Tibial artery (tissue), 4 donors: Measurements from ENCODE around the gene C1GALT1.

Experiments
- DNase-seq, 2 donors: peaks; one replicate each; pipeline ENCODE4 v3.0.0-alpha.2; 2019
- H3K27ac ChIP-seq, 2 donors: fragments of 200-600 bp; sonication (generic) in 1 of 2; 1 replicate in 1 of 2; 2 replicates in 1 of 2; pipeline ENCODE4 v1.5.1; 2018 to 2019; ENCODE audit warnings: mild to moderate bottlenecking in 1 of 2
- H3K27me3 ChIP-seq, 2 donors: fragments of 200-600 bp; sonication (generic) in 1 of 2; one replicate each; pipeline versions ENCODE4 v1.5.1 to v1.6.0; 2016 to 2019
- H3K36me3 ChIP-seq, 3 donors: fragments of 200-600 bp; sonication (generic) in 2 of 3; one replicate each; pipeline ENCODE4 v1.5.1; 2016 to 2019; ENCODE audit warnings: mild to moderate bottlenecking in 2 of 3
- H3K4me1 ChIP-seq, 4 donors: fragments of 200-600 bp; sonication (generic) in 2 of 4; 1 replicate in 3 of 4; 2 replicates in 1 of 4; pipeline ENCODE4 v1.5.1; 2016 to 2019
- H3K4me3 ChIP-seq, 2 donors: fragments of 200-600 bp; sonication (generic) in 1 of 2; 1 replicate in 1 of 2; 2 replicates in 1 of 2; pipeline ENCODE4 v1.5.1; 2018 to 2019; ENCODE audit warnings: mild to moderate bottlenecking in 2 of 2
- H3K9me3 ChIP-seq, 3 donors: fragments of 200-600 bp; sonication (generic) in 1 of 3; one replicate each; pipeline ENCODE4 v1.5.1; 2016 to 2019
- intact Hi-C: fragments of 100-400 bp; cut with DNase I; formaldehyde crosslinking; loops from one replicate; pipeline ENCODE4 v1.15.0; 2023; ENCODE audit warnings: low total_unique reads
- TF ChIP-seq, protein P1 (sequence below), 2 experiments: fragments of 200-600 bp in 1 of 2; fragments of 450-650 bp in 1 of 2; IDR thresholded peaks; one replicate each; pipeline ENCODE4 v1.5.1; 2017 to 2019; ENCODE audit warnings: antibody characterized with exemption in 2 of 2, mild to moderate bottlenecking in 1 of 2, moderate library complexity in 1 of 2

C1GALT1 gene

DNA sequence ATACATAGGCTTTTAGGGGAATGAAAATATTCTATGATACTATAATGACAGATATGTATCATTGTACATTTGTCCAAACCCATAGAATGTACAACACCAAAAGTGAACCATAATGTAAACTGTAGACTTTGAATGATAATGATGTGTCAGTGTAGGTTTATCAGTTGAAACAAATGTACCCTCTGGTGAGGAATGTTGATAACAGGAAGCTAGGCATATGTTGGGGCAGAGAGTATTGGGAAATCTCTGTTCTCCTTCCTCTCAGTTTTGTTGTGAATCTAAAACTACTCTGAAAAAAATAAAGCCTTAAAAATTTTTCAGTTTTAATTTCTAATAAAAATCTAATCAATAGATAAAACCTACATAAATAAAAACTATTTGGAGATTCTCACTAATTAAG, 36.9 kb downstream of the C1GALT1 start:
- Histone ChIP-seq H3K4me1 (peaks cover 0 to 36% (median 7%) of the 10 kb centered on the region in 4 donors), H3K27me3 (no peaks in the 10 kb centered on the region), H3K36me3 (peaks cover 0 to 13% (median 10%) of the 10 kb centered on the region in 3 donors), H3K9me3 (no peaks in the 10 kb centered on the region), H3K27ac (no peak overlapping the region), H3K4me3 (no peak overlapping the region)
- intact Hi-C loops = no loop called here
- no peak for DNase-seq
- TF ChIP-seq, protein P1, sequence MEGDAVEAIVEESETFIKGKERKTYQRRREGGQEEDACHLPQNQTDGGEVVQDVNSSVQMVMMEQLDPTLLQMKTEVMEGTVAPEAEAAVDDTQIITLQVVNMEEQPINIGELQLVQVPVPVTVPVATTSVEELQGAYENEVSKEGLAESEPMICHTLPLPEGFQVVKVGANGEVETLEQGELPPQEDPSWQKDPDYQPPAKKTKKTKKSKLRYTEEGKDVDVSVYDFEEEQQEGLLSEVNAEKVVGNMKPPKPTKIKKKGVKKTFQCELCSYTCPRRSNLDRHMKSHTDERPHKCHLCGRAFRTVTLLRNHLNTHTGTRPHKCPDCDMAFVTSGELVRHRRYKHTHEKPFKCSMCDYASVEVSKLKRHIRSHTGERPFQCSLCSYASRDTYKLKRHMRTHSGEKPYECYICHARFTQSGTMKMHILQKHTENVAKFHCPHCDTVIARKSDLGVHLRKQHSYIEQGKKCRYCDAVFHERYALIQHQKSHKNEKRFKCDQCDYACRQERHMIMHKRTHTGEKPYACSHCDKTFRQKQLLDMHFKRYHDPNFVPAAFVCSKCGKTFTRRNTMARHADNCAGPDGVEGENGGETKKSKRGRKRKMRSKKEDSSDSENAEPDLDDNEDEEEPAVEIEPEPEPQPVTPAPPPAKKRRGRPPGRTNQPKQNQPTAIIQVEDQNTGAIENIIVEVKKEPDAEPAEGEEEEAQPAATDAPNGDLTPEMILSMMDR (IDR thresholded peaks at IDR 0.05) = no peak

DNA sequence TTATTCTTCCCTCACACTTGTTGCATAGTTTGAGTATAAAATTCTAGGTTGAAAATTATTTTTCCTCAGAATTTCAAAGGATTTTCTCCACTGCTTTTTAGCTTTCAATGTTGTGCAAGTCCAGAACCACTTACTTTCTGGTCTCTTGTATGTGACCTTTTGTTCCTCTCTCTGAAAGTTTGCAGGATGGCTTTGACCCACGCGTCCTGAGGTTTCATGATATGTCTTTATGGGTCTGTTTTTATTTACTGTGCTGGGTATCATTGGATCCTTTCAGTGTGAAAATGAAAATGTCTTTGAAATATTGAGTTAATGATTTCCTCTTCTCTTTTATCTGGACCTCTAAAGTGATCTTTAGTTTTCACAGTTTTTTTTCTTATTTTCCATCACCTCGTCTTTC, 38.5 kb downstream of the C1GALT1 start:
- Histone ChIP-seq H3K4me1 (peaks cover 0 to 39% (median 7%) of the 10 kb centered on the region in 4 donors), H3K4me3 (no peak overlapping the region), H3K9me3 (no peaks in the 10 kb centered on the region), H3K36me3 (peaks cover 0 to 4% (median under 1%) of the 10 kb centered on the region in 3 donors), H3K27me3 (no peaks in the 10 kb centered on the region), H3K27ac (no peak overlapping the region)
- TF ChIP-seq, protein P1 (IDR thresholded peaks at IDR 0.05) = no peak
- intact Hi-C loops = no loop called here
- DNase-seq = no peak

DNA sequence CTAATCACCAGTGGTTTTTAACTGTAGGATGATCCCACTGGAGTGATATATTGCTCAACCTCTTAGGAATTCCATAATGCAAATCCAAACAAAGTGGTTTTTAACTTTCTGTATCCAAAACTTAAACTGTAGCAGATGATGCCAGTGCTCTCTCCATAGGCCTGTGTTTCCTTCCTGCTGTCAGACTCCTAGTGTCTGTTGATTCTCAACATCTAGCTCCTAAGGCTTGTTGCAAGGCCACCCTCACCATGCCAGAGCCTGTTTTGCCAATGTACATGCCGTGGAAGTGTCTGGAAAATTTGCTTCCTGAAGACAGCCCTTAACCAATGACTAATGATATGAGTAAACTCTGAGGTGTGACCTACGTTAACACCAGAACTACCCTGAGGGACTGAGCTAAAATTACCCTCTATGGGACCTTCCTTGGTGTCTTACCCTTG, 39.3 kb downstream of the C1GALT1 start:
- Histone ChIP-seq H3K27ac (no peak overlapping the region), H3K4me1 (peaks cover 0 to 45% (median 8%) of the 10 kb centered on the region in 4 donors), H3K36me3 (peaks cover 0 to 4% (median 0%) of the 10 kb centered on the region in 3 donors), H3K9me3 (no peaks in the 10 kb centered on the region), H3K27me3 (no peaks in the 10 kb centered on the region), H3K4me3 (no peak overlapping the region)
- no peak for DNase-seq
- intact Hi-C loops = no loop called here
- TF ChIP-seq, protein P1 (IDR thresholded peaks at IDR 0.05) = no peak

DNA sequence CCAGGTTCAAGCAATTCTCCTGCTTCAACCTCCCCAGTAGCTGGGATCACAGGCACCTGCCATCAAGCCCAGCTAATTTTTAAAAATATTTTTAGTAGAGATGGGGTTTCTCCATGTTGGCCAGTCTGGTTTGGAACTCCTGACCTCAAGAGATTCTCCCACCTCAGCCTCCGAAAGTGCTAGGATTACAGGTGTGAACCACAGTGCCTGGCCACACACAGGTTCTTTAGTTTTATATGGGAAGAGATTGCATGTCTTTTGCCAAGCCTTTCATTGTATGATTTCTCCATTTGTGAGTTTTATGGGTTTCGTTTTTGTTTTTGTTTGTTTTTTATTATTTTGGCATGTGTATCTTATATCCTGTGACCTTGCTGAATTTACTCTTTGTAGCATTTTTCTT, 40.9 kb downstream of the C1GALT1 start:
- DNase-seq = no peak

DNA sequence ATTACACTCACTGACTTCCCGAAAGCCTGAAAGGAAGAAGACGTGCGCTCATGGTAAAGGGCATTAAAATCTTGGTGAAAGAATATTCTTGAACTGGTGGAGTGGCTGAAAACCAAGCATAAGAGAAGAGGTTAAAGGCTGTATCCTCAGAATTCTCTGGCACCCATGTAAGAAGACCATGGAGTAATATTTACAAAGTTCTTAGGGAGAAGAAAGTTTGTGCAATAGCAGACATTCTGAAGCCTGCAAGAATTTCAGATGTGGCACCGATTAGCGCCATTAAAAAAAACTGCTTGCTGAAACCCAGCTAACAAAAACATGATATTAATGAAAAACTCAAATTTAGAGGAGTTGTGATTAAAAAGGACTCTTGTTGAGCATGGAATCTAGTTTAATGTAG, 44.1 kb downstream of the C1GALT1 start:
- Histone ChIP-seq H3K4me3 (no peak overlapping the region), H3K36me3 (no peaks in the 10 kb centered on the region), H3K9me3 (peaks cover 0 to 12% (median 0%) of the 10 kb centered on the region in 3 donors), H3K27me3 (no peaks in the 10 kb centered on the region), H3K27ac (no peak overlapping the region), H3K4me1 (peaks cover 0 to 29% (median 4%) of the 10 kb centered on the region in 4 donors)
- DNase-seq = no peak
- intact Hi-C loops = no loop called here
- TF ChIP-seq, protein P1 (IDR thresholded peaks at IDR 0.05) = no peak

More for the DNA sequence above, 40.9 kb downstream of the C1GALT1 start:
- Histone ChIP-seq H3K27ac (no peak overlapping the region), H3K36me3 (no peaks in the 10 kb centered on the region), H3K4me1 (peaks cover 0 to 45% (median 8%) of the 10 kb centered on the region in 4 donors), H3K27me3 (no peaks in the 10 kb centered on the region), H3K4me3 (no peak overlapping the region), H3K9me3 (no peaks in the 10 kb centered on the region)
- intact Hi-C loops = no loop called here
- TF ChIP-seq, protein P1 (IDR thresholded peaks at IDR 0.05) = no peak

DNA sequence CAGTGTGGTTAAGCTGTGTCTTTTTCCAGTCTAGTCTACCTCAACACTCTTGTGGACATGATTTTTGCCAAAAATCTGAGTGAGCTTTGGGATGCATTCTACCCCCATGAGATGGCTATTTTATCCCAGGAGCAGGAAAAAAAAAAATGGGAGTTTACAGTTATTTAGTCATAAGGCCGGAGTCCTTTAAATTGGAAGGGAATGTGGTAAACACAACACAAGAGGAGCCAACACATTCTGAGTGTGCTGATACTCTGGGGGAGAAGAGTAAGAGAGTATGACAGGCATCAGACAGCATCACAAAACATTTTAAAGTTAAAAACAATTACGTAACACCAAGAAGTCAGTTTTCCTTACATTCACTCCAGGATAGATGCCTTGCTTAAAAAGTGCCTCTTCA, 46.1 kb downstream of the C1GALT1 start:
- intact Hi-C loops = no loop called here
- no peak overlapping the region for H3K4me3 ChIP-seq

More for the DNA sequence above, 46.1 kb downstream of the C1GALT1 start:
- TF ChIP-seq, protein P1 (IDR thresholded peaks at IDR 0.05) = no peak
- peaks cover 0 to 13% (median 4%) of the 10 kb centered on the region in 3 donors for H3K9me3 ChIP-seq
- peaks cover 0 to 13% (median 1%) of the 10 kb centered on the region in 4 donors for H3K4me1 ChIP-seq
- no peaks in the 10 kb centered on the region for H3K27me3 ChIP-seq
- no peak for DNase-seq
- no peak overlapping the region for H3K27ac ChIP-seq
- no peaks in the 10 kb centered on the region for H3K36me3 ChIP-seq
